ENCODE results near the gene CEP89.
"Not testable (repeated sequence)": the region's sequence is repeated elsewhere in the genome, so short reads cannot be mapped to it uniquely, and the experiment has no call there.

Gene CEP89

DNA sequence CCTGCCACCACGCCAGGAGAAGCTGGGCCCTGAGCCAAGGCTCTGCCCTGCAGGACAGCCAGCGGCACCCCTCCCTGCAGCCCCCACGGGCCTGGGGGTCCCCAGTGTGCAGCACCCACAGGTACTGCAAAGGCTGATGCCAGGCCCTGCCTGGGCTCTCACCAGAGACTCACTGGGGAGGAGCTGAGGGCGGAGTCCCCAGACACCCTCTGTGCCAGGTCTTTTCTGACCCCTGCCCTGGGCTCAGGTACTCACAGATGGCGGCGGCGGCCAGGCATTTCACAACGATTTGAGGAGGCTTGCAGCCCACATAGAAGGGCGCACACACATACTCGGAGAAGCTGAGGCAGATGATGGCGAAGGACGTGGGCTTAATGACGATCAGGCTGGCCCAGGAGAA is 107.9 kb downstream of the CEP89 start:
- no peak for DNase-seq
- TF ChIP-seq POLR2A (IDR thresholded peaks at IDR 0.05; ENCODE audit: low read length) (no peak), GATA1 (IDR thresholded peaks at IDR 0.05; ENCODE audit: low read depth, low read length) (no peak)

DNA sequence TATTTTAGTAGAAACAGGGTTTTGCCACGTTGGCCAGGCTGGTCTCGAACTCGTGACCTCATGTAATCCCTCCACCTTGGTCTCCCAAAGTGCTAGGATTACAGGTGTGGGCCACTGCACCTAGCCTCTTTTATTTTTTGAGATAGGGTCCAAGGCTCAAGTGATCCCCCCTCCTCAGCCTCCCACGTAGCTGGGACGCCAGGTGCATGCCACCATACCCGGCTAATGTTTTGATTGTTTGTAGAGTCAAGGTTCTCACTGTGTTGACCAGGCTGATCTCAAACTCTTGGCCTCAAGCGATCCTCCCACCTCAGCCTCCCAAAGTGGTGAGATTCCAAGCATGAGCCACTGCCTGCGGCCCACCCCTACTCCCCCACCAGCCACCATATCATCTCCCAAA is 108.5 kb downstream of the CEP89 start:
- no peak for DNase-seq
- no peak for TF ChIP-seq POLR2A (IDR thresholded peaks at IDR 0.05; ENCODE audit: low read length)
- no peak for TF ChIP-seq GATA1 (IDR thresholded peaks at IDR 0.05; ENCODE audit: low read depth, low read length)

DNA sequence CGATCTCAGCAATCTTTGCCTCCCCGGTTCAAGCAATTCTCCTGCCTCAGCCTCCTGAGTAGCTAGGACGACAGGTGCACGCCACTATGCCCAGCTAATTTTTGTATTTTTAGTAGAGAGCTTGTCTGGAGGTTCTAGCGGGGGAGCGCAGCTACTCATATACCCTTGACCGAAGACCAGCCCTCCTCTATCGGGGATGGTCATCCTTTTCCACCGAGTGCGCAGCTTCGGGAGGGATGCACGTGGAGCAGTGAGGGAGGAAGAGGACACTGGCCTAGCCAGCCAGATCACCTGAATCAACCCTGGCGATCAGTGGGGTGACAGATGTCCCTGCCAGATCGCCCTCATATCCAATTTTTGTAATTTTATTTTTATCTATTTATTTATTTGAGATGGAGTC is 109.0 kb downstream of the CEP89 start:
- no peak for TF ChIP-seq POLR2A (IDR thresholded peaks at IDR 0.05; ENCODE audit: low read length)
- TF ChIP-seq GATA1 (IDR thresholded peaks at IDR 0.05; ENCODE audit: low read depth, low read length) = no peak
- DNase-seq = no peak

DNA sequence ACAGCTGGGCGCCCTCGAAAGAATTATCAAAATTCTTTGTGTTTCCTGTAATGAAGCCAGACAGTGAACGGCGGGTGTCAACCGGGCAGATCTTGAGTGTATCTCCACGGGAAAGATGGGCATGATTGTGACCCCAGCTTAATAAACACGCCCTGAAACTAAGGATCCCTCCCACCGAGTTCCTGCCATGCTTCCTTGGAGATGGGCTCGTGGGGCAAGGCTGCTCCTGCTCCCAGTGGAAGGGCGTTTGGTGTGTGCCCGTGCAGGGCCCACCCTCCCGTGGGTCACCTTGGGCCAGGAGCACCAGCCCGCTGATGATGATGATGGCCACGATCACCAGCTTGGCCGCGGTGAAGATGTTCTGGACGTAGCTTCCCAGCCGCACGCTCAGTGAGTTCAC is 109.6 kb downstream of the CEP89 start:
- no peak for DNase-seq
- TF ChIP-seq GATA1 (IDR thresholded peaks at IDR 0.05; ENCODE audit: low read depth, low read length) (no peak), POLR2A (IDR thresholded peaks at IDR 0.05; ENCODE audit: low read length) (no peak)

DNA sequence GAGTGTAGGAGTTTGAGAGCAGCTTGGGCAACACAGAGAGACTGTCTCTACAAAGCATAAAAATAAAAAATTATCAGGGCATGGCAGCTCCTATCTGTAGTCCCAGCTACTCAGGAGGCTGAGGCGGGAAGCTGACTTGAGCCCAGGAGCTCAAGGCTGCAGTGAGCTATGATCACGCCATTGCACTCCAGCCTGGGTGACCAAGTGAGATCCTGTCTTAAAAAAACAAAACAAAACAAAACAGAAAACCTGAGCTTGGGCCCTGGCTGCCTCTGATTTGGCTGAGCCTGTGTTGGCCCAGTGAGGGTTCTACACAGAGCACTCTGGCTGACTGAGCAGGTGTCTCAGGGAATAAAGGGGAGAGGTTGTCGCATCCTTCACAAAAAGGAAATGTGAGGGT is 110.2 kb downstream of the CEP89 start:
- no peak for DNase-seq
- TF ChIP-seq GATA1 (IDR thresholded peaks at IDR 0.05; ENCODE audit: low read depth, low read length) (no peak), POLR2A (IDR thresholded peaks at IDR 0.05; ENCODE audit: low read length) (no peak)

DNA sequence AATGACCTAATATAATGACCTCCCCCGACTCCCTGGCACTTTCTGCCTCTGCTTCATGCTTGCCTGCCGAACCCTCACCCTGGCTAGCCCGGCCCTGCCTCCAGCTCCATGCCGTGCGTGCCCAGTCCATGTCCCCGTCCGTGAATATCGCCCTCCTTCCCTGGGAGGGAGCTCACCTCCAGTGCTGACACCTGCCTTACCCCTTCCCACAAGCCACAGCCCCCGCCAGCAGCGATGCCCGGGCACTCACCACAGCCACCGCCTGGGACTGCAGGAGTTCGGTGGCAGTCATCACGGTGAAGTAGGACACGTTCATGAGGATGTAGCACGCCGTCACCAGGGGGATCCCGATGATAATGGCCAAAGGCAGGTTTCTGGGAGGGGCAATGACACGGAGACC is 112.2 kb downstream of the CEP89 start:
- no peak for DNase-seq
- TF ChIP-seq POLR2A (IDR thresholded peaks at IDR 0.05; ENCODE audit: low read length) (no peak), GATA1 (IDR thresholded peaks at IDR 0.05; ENCODE audit: low read depth, low read length) (no peak)

DNA sequence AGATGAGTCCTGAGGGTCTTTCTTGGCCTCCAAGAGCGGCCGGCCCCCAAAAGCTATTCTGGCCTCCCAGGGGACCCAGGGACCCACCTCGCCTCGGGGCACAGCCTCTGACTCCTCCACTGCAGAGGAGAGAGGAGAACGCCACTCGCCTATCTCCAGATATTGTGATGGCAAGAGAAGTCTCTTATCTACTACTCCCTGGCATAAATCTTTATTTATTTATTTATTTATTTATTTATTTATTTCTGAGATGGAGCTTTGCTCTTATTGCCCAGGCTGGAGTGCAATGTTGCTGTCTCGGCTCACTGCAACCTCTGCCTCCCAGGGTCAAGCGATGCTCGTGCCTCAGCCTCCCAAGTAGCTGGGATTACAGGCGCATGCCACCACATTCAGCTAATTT is 113.2 kb downstream of the CEP89 start:
- no peak for DNase-seq
- TF ChIP-seq POLR2A (IDR thresholded peaks at IDR 0.05; ENCODE audit: low read length) = no peak
- no peak for TF ChIP-seq GATA1 (IDR thresholded peaks at IDR 0.05; ENCODE audit: low read depth, low read length)

DNA sequence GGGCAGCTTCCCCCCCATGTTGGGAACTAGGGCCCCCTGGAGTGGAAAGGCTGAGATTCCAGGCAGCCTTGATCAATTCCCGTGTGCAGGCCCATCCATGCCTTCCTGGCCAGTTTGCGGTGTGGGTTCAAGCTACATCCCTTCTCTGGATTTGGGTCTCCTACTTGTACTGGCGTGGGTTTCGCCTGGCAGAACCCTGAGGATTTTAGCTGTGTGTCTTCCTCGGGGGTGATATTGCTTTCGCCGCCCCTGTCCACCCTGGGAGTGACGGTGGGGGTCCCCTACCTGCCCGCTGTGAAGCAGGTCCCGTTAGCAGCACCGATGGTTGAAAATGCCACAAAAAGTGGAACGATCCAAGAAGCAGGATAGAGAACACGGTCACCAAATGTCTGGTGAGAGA is 113.6 kb downstream of the CEP89 start:
- DNase-seq = no peak
- TF ChIP-seq POLR2A (IDR thresholded peaks at IDR 0.05; ENCODE audit: low read length) = no peak
- no peak for TF ChIP-seq GATA1 (IDR thresholded peaks at IDR 0.05; ENCODE audit: low read depth, low read length)

GRCh38 chr19:32857584-32857983 is 114.2 kb downstream of the CEP89 start:
- DNase-seq = no peak
- no peak for TF ChIP-seq POLR2A (IDR thresholded peaks at IDR 0.05; ENCODE audit: low read length)
- no peak for TF ChIP-seq GATA1 (IDR thresholded peaks at IDR 0.05; ENCODE audit: low read depth, low read length)

DNA sequence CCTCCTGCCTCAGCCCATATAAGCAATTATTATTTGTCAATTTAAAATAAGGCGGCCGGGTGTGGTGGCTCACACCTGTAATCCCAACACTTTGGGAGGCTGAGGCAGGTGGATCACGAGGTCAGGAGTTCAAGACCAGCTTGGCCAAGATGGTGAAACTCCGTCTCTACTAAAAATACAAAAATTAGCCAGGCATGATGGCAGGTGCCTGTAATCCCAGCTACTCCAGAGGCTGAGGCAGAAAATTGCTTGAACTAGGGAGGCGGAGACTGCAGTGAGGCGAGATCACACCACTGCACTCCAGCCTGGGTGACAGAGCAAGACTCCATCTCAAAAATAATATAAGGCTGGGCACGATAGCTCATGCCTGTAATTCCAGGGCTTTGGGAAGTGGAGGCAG is 114.9 kb downstream of the CEP89 start:
- not testable (repeated sequence) for DNase-seq

GRCh38 chr19:32852216-32852615 is 119.5 kb downstream of the CEP89 start:
- TF ChIP-seq GATA1 (IDR thresholded peaks at IDR 0.05; ENCODE audit: low read depth, low read length) (no peak), POLR2A (IDR thresholded peaks at IDR 0.05; ENCODE audit: low read length) (no peak)
- DNase-seq = no peak

DNA sequence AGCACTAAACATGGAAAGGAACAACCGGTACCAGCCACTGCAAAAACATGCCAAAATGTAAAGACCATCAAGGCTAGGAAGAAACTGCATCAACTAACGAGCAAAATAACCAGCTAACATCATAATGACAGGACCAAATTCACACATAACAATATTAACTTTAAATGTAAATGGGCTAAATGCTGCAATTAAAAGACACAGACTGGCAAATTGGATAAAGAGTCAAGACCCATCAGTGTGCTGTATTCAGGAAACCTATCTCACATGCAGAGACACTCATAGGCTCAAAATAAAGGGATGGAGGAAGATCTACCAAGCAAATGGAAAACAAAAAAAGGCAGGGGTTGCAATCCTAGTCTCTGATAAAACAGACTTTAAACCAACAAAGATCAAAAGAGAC is 123.7 kb downstream of the CEP89 start:
- DNase-seq = not testable (repeated sequence)

DNA sequence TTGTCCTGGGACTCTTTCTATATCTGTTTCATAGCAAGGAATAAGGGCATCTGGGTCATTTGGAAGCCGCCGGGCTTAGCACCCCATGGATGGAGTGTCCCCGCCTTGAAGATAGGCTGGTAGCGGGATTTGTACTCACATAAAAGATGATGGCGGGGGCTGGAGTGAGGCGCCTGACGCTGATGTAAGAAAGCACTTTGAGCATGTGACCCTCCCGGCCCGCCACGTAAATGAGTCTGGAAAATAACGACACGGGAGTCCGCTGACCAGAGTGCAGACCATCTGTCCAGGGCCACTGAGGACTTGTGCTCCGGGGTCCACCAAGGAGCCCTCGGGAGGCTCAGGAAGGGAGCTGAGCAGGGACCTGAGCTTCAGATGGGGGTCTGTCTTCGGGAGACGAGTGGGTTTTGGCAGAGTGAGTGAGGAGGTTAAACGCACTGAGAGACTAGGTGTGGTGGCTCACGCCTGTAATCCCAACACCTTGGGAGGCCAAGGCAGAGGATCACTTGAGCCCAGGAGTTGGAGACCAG is 128.0 kb downstream of the CEP89 start:
- TF ChIP-seq GATA1 (IDR thresholded peaks at IDR 0.05; ENCODE audit: low read depth, low read length) (no peak), POLR2A (IDR thresholded peaks at IDR 0.05; ENCODE audit: low read length) (no peak)
- no peak for DNase-seq

GRCh38 chr19:32842061-32842460 is 129.7 kb downstream of the CEP89 start:
- no peak for TF ChIP-seq GATA1 (IDR thresholded peaks at IDR 0.05; ENCODE audit: low read depth, low read length)
- DNase-seq = no peak

DNA sequence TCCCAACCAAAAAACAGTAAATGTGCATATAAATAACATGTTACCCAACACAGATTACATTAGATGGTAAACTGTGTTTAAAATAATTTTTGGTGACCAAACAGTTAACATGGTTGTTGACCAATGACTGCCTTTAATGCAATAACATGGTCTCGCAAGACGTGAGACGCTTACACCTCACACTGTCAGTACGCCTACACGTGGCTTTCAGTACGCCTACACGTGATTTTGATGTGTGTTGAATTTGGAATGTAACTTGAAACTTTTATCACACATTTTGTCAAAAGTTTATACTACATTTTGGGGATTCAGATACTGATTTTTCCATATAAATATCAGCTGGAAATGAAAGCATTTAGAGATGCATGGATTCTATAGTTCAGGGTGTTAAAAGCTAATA is 134.2 kb downstream of the CEP89 start:
- DNase-seq = no peak
- TF ChIP-seq POLR2A (IDR thresholded peaks at IDR 0.05; ENCODE audit: low read length) = no peak
- TF ChIP-seq GATA1 (IDR thresholded peaks at IDR 0.05; ENCODE audit: low read depth, low read length) = no peak

GRCh38 chr19:32833388-32833787 is 138.4 kb downstream of the CEP89 start:
- DNase-seq = not testable (repeated sequence)

- DNase-seq = not testable (repeated sequence)
These were observed 138.9 kb downstream of the CEP89 start for GRCh38 chr19:32832825-32833224.

DNA sequence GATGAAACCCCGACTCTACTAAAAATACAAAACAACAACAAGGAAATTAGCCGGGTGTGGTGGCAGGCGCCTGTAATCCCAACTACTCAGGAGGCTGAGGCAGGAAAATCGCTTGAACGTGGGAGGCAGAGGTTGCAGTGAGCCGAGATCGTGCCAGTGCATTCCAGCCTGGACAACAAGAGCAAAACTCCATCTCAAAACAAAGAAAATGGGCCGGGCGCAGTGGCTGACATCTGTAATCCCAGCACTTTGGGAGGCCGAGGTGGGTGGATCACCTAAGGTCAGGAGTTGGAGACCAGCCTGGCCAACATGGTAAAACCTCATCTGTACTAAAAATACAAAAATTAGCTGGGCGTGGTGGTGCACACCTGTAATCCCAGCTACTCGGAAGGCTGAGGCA is 139.7 kb downstream of the CEP89 start:
- not testable (repeated sequence) for DNase-seq

Data from erythroblast (primary cell).